SK-N-MC (cell line): ENCODE results near the gene UQCC2.

ENCODE experiments used
- DNase-seq: peaks from one replicate; pipeline ENCODE4 v3.0.0-alpha.2; 2011; ENCODE audit warnings: low read depth, low spot score
- H3K27ac ChIP-seq: fragments of 200-600 bp; sonication (generic); 2 replicates; pipeline ENCODE4 v1.5.1; 2016; ENCODE audit warnings: mixed run types
- H3K36me3 ChIP-seq: fragments of 200-600 bp; sonication (generic); 2 replicates; pipeline ENCODE4 v1.6.1; 2017; ENCODE audit warnings: antibody characterized with exemption, low read length, mixed read lengths; ENCODE audit not compliant: insufficient read depth
- H3K4me3 ChIP-seq: fragments of 200-600 bp; sonication (generic); 2 replicates; pipeline ENCODE4 v1.5.1; 2016
- H3K9ac ChIP-seq: fragments of 200-600 bp; sonication (generic); 2 replicates; pipeline ENCODE4 v1.8.0; 2017; ENCODE audit warnings: mixed run types, mixed read lengths; ENCODE audit not compliant: insufficient read length
- H3K9me3 ChIP-seq: fragments of 200-600 bp; sonication (generic); 2 replicates; pipeline ENCODE4 v1.6.1; 2017; ENCODE audit warnings: low read depth, mild to moderate bottlenecking, antibody characterized with exemption, low read length, moderate library complexity, mixed read lengths
- EZH2 ChIP-seq: fragments of 200-600 bp; sonication (generic); IDR thresholded peaks from one replicate; pipeline ENCODE4 v1.6.1; 2017; ENCODE audit warnings: antibody characterized with exemption
- FOXP2 ChIP-seq: optimal IDR thresholded peaks from 2 replicates; pipeline ENCODE3; 2011; ENCODE audit warnings: mild to moderate bottlenecking, moderate library complexity; ENCODE audit not compliant: insufficient read depth; ENCODE audit errors: extremely low read length, control extremely low read depth
- POLR2AphosphoS5 ChIP-seq: IDR thresholded peaks from 2 replicates; pipeline ENCODE4 v1.6.1; 2012; ENCODE audit warnings: mild to moderate bottlenecking, low read depth, low read length, borderline replicate concordance

The UQCC2 gene

GRCh38 chr6:33688451-33689147 lies 22.9 kb downstream of the UQCC2 start:
- peaks cover 71% of the 10 kb centered on the region; the same call in 1 of the 2 replicates for H3K36me3 ChIP-seq
- no peak for TF ChIP-seq FOXP2
- no peak for TF ChIP-seq EZH2
- no peak for TF ChIP-seq POLR2AphosphoS5

GRCh38 chr6:33688006-33688405 lies 23.5 kb downstream of the UQCC2 start:
- H3K36me3 ChIP-seq: peaks cover 70% of the 10 kb centered on the region; the same call in 1 of the 2 replicates
- TF ChIP-seq EZH2: no peak
- TF ChIP-seq POLR2AphosphoS5: no peak
- no peak for TF ChIP-seq FOXP2
- no peak for DNase-seq

More at GRCh38 chr6:33688451-33689147, 22.9 kb downstream of the UQCC2 start:
- no peak for DNase-seq
- Histone ChIP-seq H3K9ac (no peak overlapping the region), H3K9me3 (no peaks in the 10 kb centered on the region), H3K27ac (no peak overlapping the region), H3K4me3 (no peak overlapping the region)

GRCh38 chr6:33686981-33687975 lies 24.2 kb downstream of the UQCC2 start:
- no peak for TF ChIP-seq FOXP2
- TF ChIP-seq POLR2AphosphoS5: no peak
- TF ChIP-seq EZH2: no peak
- DNase-seq: no peak
- H3K27ac ChIP-seq: no peak overlapping the region
- no peaks in the 10 kb centered on the region for H3K9me3 ChIP-seq
- H3K9ac ChIP-seq: no peak overlapping the region
- H3K36me3 ChIP-seq: peaks cover 63% of the 10 kb centered on the region; the same call in 1 of the 2 replicates
- no peak overlapping the region for H3K4me3 ChIP-seq

More at GRCh38 chr6:33688006-33688405, 23.5 kb downstream of the UQCC2 start:
- H3K27ac ChIP-seq: no peak overlapping the region
- no peaks in the 10 kb centered on the region for H3K9me3 ChIP-seq
- no peak overlapping the region for H3K9ac ChIP-seq
- H3K4me3 ChIP-seq: no peak overlapping the region

- no peak for DNase-seq
- no peak overlapping the region for H3K4me3 ChIP-seq
- H3K27ac ChIP-seq: no peak overlapping the region
- H3K9ac ChIP-seq: no peak overlapping the region
- no peak for TF ChIP-seq POLR2AphosphoS5
- TF ChIP-seq FOXP2: no peak
- no peak for TF ChIP-seq EZH2
- H3K36me3 ChIP-seq: peaks cover 61% of the 10 kb centered on the region; the same call in 1 of the 2 replicates
- no peaks in the 10 kb centered on the region for H3K9me3 ChIP-seq
These were observed 25.1 kb downstream of the UQCC2 start for GRCh38 chr6:33686225-33686924.

- TF ChIP-seq EZH2 (no peak), POLR2AphosphoS5 (no peak), FOXP2 (no peak)
- no peaks in the 10 kb centered on the region for H3K9me3 ChIP-seq
- no peak for DNase-seq
- no peak overlapping the region for H3K4me3 ChIP-seq
- no peak overlapping the region for H3K27ac ChIP-seq
- H3K36me3 ChIP-seq: peaks cover 54% of the 10 kb centered on the region; the same call in 1 of the 2 replicates
- no peak overlapping the region for H3K9ac ChIP-seq
These were observed 25.9 kb downstream of the UQCC2 start for GRCh38 chr6:33685411-33686224.

- TF ChIP-seq EZH2: no peak
- no peak for TF ChIP-seq FOXP2
- no peak for TF ChIP-seq POLR2AphosphoS5
- DNase-seq: no peak
- Histone ChIP-seq H3K27ac (no peak overlapping the region), H3K9ac (no peak overlapping the region), H3K36me3 (peaks cover 53% of the 10 kb centered on the region; the same call in 1 of the 2 replicates), H3K9me3 (no peaks in the 10 kb centered on the region), H3K4me3 (no peak overlapping the region)
These were observed 26.5 kb downstream of the UQCC2 start for GRCh38 chr6:33684983-33685382.

- H3K36me3 ChIP-seq: peaks cover 54% of the 10 kb centered on the region; the same call in 1 of the 2 replicates
- H3K4me3 ChIP-seq: no peak overlapping the region
- H3K9ac ChIP-seq: no peak overlapping the region
- no peaks in the 10 kb centered on the region for H3K9me3 ChIP-seq
- no peak overlapping the region for H3K27ac ChIP-seq
- TF ChIP-seq EZH2: no peak
- TF ChIP-seq FOXP2: no peak
- TF ChIP-seq POLR2AphosphoS5: no peak
- DNase-seq: no peak
These were observed 27.0 kb downstream of the UQCC2 start for GRCh38 chr6:33684428-33684896.
